ENCODE measurements around the gene RBM20.

DNA sequence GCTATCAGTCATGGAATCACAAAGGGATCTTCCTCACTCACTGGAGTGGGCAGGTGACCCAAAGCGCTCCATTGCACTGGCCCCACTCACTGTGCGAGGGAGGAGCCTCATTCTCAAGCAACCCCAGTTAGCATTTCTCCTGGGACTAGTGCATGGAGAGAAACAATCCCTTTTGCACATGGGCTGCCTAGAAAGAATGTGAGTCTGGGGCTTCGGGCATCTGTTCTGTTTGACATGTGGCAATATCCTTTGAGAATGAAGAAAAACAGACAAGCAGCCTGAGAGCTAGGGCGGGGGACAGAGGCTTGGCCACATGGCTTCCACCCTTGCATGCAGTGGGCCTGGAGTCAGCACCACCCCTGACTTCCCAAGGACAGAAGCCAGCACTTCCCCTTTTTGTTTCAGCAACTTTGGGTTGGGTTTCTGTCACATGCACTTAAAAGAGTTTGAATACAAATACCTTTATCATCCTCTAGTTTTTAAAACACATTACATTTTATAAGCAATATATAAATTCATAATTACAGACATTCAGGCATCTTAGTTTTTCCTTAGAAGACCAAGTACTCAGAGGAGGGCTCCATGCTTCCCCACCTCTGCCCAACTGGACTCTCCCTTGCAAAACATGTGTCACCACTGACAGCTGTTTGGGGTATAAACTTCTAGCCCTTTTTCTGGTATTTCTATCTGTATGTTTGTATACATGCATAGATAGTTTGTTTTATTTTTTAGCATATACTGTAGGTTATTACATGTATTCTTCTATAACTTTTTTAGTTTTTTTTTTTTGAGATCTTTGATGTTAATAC lies 73.8 kb downstream of the RBM20 start:
- TF ChIP-seq POLR2A (IDR thresholded peaks at IDR 0.05), result no peak
- no peak for TF ChIP-seq POLR2AphosphoS5 (IDR thresholded peaks at IDR 0.05)
- no peak for TF ChIP-seq CTCF (IDR thresholded peaks at IDR 0.05)

Data from sigmoid colon (tissue), 4 donors.